Activated CD4-positive, alpha-beta T cell treated with anti-CD3 and anti-CD28 coated beads for 36 hours (primary cell): ENCODE data around the gene EEF1A2. TPM values are rescaled to one million over a fixed set of nuclear protein-coding genes. Genes with fewer than 3 reads are reported as not detected.

Experiments
- ATAC-seq: fragments of 200-7000 bp; cut with Tn5 transposase; one replicate; pipeline ENCODE4 v1.10.0; 2021; ENCODE audit warnings: mild to moderate bottlenecking, moderate library complexity
- CTCF ChIA-PET: fragments of 350-600 bp; sonication (Branson Sonifier 250); formaldehyde crosslinking; loops from one replicate; lab custom pipeline; 2021; ENCODE audit warnings: antibody characterized with exemption; lab: Charles Lee
- POLR2A ChIA-PET: fragments of 350-600 bp; sonication (Branson Sonifier 250); formaldehyde crosslinking; loops from one replicate; lab custom pipeline; 2021; ENCODE audit warnings: antibody characterized with exemption, inconsistent platforms; lab: Charles Lee
- DNase-seq: peaks from one replicate; pipeline ENCODE4 v3.0.0-alpha.2; 2020
- H3K27ac Mint-ChIP-seq: one replicate; pipeline ENCODE4 v1.8.0; 2021; ENCODE audit warnings: mixed read lengths
- H3K27me3 Mint-ChIP-seq: one replicate; pipeline ENCODE4 v1.8.0; 2021; ENCODE audit warnings: mixed read lengths
- H3K36me3 Mint-ChIP-seq: one replicate; pipeline ENCODE4 v1.8.0; 2021; ENCODE audit warnings: low read depth, mixed read lengths
- H3K4me1 Mint-ChIP-seq: one replicate; pipeline ENCODE4 v1.8.0; 2021; ENCODE audit warnings: mixed read lengths
- H3K4me3 Mint-ChIP-seq: one replicate; pipeline ENCODE4 v1.8.0; 2021; ENCODE audit warnings: mild to moderate bottlenecking, moderate library complexity, mixed read lengths
- H3K9me3 Mint-ChIP-seq: one replicate; pipeline ENCODE4 v1.8.0; 2021; ENCODE audit warnings: low read depth, mixed read lengths
- intact Hi-C, 2 experiments: fragments of 100-400 bp; cut with DNase I in 1 of 2; cut with micrococcal nuclease in 1 of 2; formaldehyde crosslinking; loops; one replicate each; pipeline versions ENCODE4 v1.14.2 to v1.15.1; 2022 to 2024; cut with DNase I, micrococcal nuclease
- total RNA-seq, 2 experiments: library from RNA; stranded (reverse); gene quantifications; one replicate each; pipeline ENCODE4 v1.2.3, GENCODE V29; 2021

Gene EEF1A2
- total RNA-seq, 2 experiments from 2014 or later: 0.69 to 0.81 TPM

- CTCF ChIA-PET: interaction anchor here (0.5 kb wide), 1 partner anchor 12 kb away, joined by 5 read pairs; no protein-coding TSS in a partner anchor
- intact Hi-C loops: no loop called here
- ATAC-seq: no peak
These were observed 46.5 kb downstream of the EEF1A2 start for GRCh38 chr20:63452341-63452740.

DNA sequence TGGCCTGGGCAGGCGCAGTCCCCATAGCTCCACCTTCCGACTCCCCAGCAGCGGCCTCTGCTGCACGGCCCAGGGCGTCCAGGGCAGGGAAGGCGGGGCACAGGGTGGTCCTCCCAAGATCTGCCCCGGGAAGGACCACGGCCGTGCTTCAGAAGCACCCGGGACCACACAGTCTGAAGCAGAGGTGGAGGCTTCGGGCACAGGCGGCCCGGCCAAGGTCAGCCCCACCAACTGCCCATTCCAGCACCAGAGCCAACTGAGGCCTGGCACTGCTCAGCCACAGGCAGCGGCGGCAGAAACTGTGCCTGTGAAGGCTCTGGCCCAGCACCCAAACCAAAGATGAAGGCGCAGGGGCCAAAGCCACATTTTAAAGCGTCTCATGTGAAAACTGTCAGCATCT, 47.1 kb downstream of the EEF1A2 start:
- intact Hi-C loops: no loop called here
- DNase-seq: no peak
- Mint-ChIP-seq H3K4me1 (peaks cover 3% of the 10 kb centered on the region), H3K27me3 (peaks cover 19% of the 10 kb centered on the region), H3K27ac (no peak overlapping the region), H3K4me3 (no peak overlapping the region), H3K36me3 (no peaks in the 10 kb centered on the region), H3K9me3 (no peaks in the 10 kb centered on the region)
- no peak for ATAC-seq
- POLR2A ChIA-PET: no interaction called here
- CTCF ChIA-PET: no interaction called here

More at GRCh38 chr20:63452341-63452740, 46.5 kb downstream of the EEF1A2 start:
- Mint-ChIP-seq H3K4me3 (no peak overlapping the region), H3K27ac (no peak overlapping the region), H3K9me3 (no peaks in the 10 kb centered on the region), H3K27me3 (peaks cover 15% of the 10 kb centered on the region), H3K36me3 (no peaks in the 10 kb centered on the region), H3K4me1 (peaks cover 3% of the 10 kb centered on the region)
- POLR2A ChIA-PET: no interaction called here
- DNase-seq: no peak

DNA sequence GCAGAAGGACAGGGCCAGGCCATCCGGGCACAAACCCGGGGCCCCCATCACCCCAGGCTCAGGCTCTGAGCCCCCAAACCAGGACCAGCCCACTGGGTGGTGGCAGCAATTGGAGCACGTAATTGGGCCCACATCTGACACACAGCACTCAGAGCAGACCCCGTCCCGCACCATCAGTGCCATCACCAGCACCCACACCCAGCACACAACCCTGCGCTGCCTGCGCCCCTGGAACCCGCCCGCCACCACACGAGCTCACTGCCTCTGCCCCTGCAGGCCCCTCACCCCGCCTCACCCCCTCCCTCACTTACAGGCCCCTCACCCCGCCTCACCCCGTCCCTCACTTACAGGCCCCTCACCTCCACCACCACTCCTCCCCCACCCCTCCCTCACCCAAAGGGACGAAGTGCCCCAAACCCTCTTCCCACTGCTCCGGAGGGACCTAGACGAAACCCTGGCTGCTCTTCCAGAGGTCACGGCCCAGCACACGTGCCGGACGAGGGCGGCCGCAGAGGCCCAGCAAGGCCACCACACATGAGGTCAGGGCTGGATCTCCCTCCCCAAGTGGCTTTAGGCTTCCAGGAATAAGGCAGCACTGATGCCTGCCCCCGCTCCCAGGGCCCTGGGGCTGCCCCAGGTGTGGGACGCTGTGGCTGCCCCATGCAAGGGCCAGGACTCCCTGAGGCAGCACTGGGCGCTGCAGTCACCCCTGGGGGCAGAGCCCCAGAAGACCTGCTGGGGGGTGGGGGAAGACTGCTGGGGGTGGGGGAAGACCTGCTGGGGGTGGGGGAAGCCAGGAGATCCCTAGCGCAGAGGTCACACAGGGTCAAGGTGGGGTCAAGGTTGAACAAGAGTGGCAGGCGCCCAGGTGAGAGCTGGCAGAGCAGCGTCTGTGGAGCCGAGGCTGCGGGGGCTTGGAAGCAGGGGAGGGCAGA, 48.8 kb downstream of the EEF1A2 start:
- Mint-ChIP-seq H3K4me1 (peaks cover 3% of the 10 kb centered on the region), H3K27me3 (peaks cover 15% of the 10 kb centered on the region), H3K27ac (no peak overlapping the region), H3K4me3 (no peak overlapping the region), H3K9me3 (no peaks in the 10 kb centered on the region), H3K36me3 (no peaks in the 10 kb centered on the region)
- no peak for ATAC-seq
- intact Hi-C loops: no loop called here
- ChIA-PET CTCF (no interaction called here), POLR2A (no interaction called here)
- no peak for DNase-seq

DNA sequence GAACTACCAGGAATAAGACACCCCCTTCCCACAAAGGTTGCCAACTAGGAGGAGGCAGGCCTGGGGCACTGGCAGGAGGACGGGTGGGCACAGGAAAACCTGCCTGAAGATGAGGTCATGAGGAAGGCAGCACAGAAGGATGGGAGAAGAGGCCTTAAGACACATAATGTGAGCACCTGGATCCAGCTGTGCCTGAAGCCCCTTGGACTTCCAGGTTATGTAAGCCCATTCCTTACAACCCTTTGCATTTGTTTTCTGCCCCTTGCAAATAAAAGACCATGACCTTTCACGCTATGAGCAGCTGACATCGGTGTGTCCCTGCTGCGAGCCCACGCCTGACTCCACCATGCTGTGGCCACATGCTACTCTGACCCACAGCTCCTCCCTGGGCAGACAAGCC, 49.9 kb downstream of the EEF1A2 start:
- Mint-ChIP-seq H3K4me1 (peaks cover 3% of the 10 kb centered on the region), H3K36me3 (no peaks in the 10 kb centered on the region), H3K9me3 (no peaks in the 10 kb centered on the region), H3K27me3 (peaks cover 8% of the 10 kb centered on the region), H3K27ac (no peak overlapping the region), H3K4me3 (no peak overlapping the region)
- POLR2A ChIA-PET: no interaction called here
- intact Hi-C loops: no loop called here
- DNase-seq: no peak
- CTCF ChIA-PET: no interaction called here
- ATAC-seq: no peak

GRCh38 chr20:63448031-63448430, 50.9 kb downstream of the EEF1A2 start:
- Mint-ChIP-seq H3K4me3 (no peak overlapping the region), H3K4me1 (no peaks in the 10 kb centered on the region), H3K27me3 (peaks cover 6% of the 10 kb centered on the region), H3K36me3 (no peaks in the 10 kb centered on the region), H3K27ac (no peak overlapping the region), H3K9me3 (peaks cover 3% of the 10 kb centered on the region)
- intact Hi-C loops: no loop called here
- POLR2A ChIA-PET: no interaction called here
- no peak for DNase-seq
- ATAC-seq: no peak
- CTCF ChIA-PET: no interaction called here

- Mint-ChIP-seq H3K4me1 (peaks cover 1% of the 10 kb centered on the region), H3K4me3 (no peak overlapping the region), H3K27me3 (peaks cover 6% of the 10 kb centered on the region), H3K9me3 (peaks cover 5% of the 10 kb centered on the region), H3K36me3 (no peaks in the 10 kb centered on the region), H3K27ac (no peak overlapping the region)
- DNase-seq: no peak
- ChIA-PET POLR2A (no interaction called here), CTCF (no interaction called here)
- intact Hi-C loops: no loop called here
- no peak for ATAC-seq
These were observed 51.6 kb downstream of the EEF1A2 start for GRCh38 chr20:63447320-63447719.

- Mint-ChIP-seq H3K27me3 (peaks cover 6% of the 10 kb centered on the region), H3K4me1 (peaks cover 10% of the 10 kb centered on the region), H3K4me3 (no peak overlapping the region), H3K36me3 (no peaks in the 10 kb centered on the region), H3K9me3 (peaks cover 5% of the 10 kb centered on the region), H3K27ac (no peak overlapping the region)
- intact Hi-C loops: no loop called here
- no peak for DNase-seq
- ATAC-seq: no peak
- ChIA-PET POLR2A (no interaction called here), CTCF (no interaction called here)
These were observed 52.5 kb downstream of the EEF1A2 start for GRCh38 chr20:63446216-63447024.

GRCh38 chr20:63445075-63445734, 53.7 kb downstream of the EEF1A2 start:
- no peak overlapping the region for H3K4me3 Mint-ChIP-seq
- intact Hi-C loops: no loop called here
- peaks cover 15% of the 10 kb centered on the region for H3K4me1 Mint-ChIP-seq
- DNase-seq: no peak
- H3K27ac Mint-ChIP-seq: no peak overlapping the region
- ATAC-seq: no peak
- CTCF ChIA-PET: interaction anchor here (0.6 kb wide), 1 partner anchor 81 kb away, joined by 3 read pairs; no protein-coding TSS in a partner anchor
- no peaks in the 10 kb centered on the region for H3K36me3 Mint-ChIP-seq
- POLR2A ChIA-PET: no interaction called here
- peaks cover 6% of the 10 kb centered on the region for H3K27me3 Mint-ChIP-seq
- peaks cover 5% of the 10 kb centered on the region for H3K9me3 Mint-ChIP-seq

DNA sequence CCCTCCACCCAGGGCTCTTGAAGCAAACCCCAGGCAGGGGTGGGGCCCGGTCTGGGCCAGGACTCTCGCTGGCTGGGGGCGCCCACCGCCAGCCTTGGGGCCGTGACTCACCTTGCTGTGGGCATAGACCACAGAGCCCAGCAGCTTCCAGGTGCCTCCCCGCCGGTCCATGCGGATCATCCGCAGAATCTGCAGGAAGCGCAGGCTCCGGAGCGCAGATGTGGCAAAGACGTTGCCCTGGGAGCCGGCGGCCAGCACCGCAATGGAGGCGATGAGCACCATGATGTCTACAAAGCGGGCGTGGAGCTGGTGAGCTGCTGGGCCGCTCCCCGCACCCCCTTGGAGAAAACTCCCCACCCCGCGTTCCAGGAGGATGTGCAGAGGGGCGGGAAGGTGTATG, 54.3 kb downstream of the EEF1A2 start:
- peaks cover 6% of the 10 kb centered on the region for H3K27me3 Mint-ChIP-seq
- H3K36me3 Mint-ChIP-seq: no peaks in the 10 kb centered on the region
- peaks cover 5% of the 10 kb centered on the region for H3K9me3 Mint-ChIP-seq
- ATAC-seq: no peak
- intact Hi-C loops: no loop called here
- H3K27ac Mint-ChIP-seq: no peak overlapping the region
- peaks cover 15% of the 10 kb centered on the region for H3K4me1 Mint-ChIP-seq
- ChIA-PET POLR2A (no interaction called here), CTCF (no interaction called here)
- H3K4me3 Mint-ChIP-seq: no peak overlapping the region
- no peak for DNase-seq

- ChIA-PET POLR2A (no interaction called here), CTCF (no interaction called here)
- intact Hi-C loops: no loop called here
- H3K27me3 Mint-ChIP-seq: peaks cover 6% of the 10 kb centered on the region
- H3K27ac Mint-ChIP-seq: no peak overlapping the region
- DNase-seq: no peak
- H3K4me3 Mint-ChIP-seq: no peak overlapping the region
- no peak for ATAC-seq
- peaks cover 5% of the 10 kb centered on the region for H3K9me3 Mint-ChIP-seq
- peaks cover 15% of the 10 kb centered on the region for H3K4me1 Mint-ChIP-seq
- no peaks in the 10 kb centered on the region for H3K36me3 Mint-ChIP-seq
These were observed 55.1 kb downstream of the EEF1A2 start for GRCh38 chr20:63443606-63444395.

- DNase-seq (peak; percentile 85), ATAC-seq (peak; percentile 65)
- Mint-ChIP-seq H3K36me3 (no peaks in the 10 kb centered on the region), H3K4me1 (peaks cover 15% of the 10 kb centered on the region), H3K27ac (no peak overlapping the region), H3K4me3 (no peak overlapping the region), H3K27me3 (peaks cover 7% of the 10 kb centered on the region), H3K9me3 (peaks cover 5% of the 10 kb centered on the region)
- CTCF ChIA-PET: interaction anchor here (0.7 to 1.7 kb wide), 4 partner anchors 18 to 79 kb away, joined by 3 to 4 read pairs (median 4); partner anchors contain the start of gene PPDPF
- POLR2A ChIA-PET: no interaction called here
- intact Hi-C loops: no loop called here
These were observed 56.8 kb downstream of the EEF1A2 start for GRCh38 chr20:63442100-63442493.
